ENCODE data around the gene C9orf78. TPM values are rescaled to one million over a fixed set of nuclear protein-coding genes. Genes with fewer than 3 reads are reported as not detected.

Gene C9orf78
- total and polyA plus RNA-seq, 9 of the 15 experiments (the other 6 are each of a cell fraction or from before 2014, with no cell fraction given) = 94.6 to 266 (median 202) TPM

- TF ChIP-seq CTCFL (IDR thresholded peaks at IDR 0.05; ENCODE audit: borderline replicate concordance, insufficient read depth, low read depth, low read length, poor library complexity, severe bottlenecking) (no peak), ELF1 (tag; IDR thresholded peaks at IDR 0.05) (no peak), FOXA3 (CRISPR knock-in tag; conservative IDR thresholded peaks at IDR 0.05 in 1 of 2, IDR thresholded peaks at IDR 0.05 in 1 of 2) (no peak), SAFB2 (IDR thresholded peaks at IDR 0.05; ENCODE audit: borderline replicate concordance, low read depth, low read length, severe bottlenecking) (no peak), CTCF (IDR thresholded peaks at IDR 0.05 in 2 of 3, conservative IDR thresholded peaks at IDR 0.05 in 1 of 3; ENCODE audit: insufficient read depth in 2 of 3, low read depth in 1 of 3, low read length in 3 of 3) (no peak), FOSL1 (tag; conservative IDR thresholded peaks at IDR 0.05) (no peak), MCM5 (IDR thresholded peaks at IDR 0.05; ENCODE audit: low read depth) (no peak), XRCC3 (IDR thresholded peaks at IDR 0.05) (no peak), CEBPZ (IDR thresholded peaks at IDR 0.05; ENCODE audit: borderline replicate concordance, low read depth, low read length) (no peak), DMBX1 (CRISPR knock-in tag; IDR thresholded peaks at IDR 0.05; ENCODE audit: borderline replicate concordance) (peak; percentile 79)
Measured at GRCh38 chr9:129858167-129858962, 23.3 kb upstream of the C9orf78 start (continued).
